Kidney (tissue), 14 donors: ENCODE data around the gene KPNB1. TPM values are rescaled to one million over a fixed set of nuclear protein-coding genes. Genes with fewer than 3 reads are reported as not detected.

Experiments used
- DNase-seq, 5 donors: peaks; one replicate each; pipeline ENCODE4 v3.0.0-alpha.2; 2013 to 2020
- FAIRE-seq: peaks from 2 replicates; lab custom pipeline; 2012; peaks lifted over from hg19 to GRCh38; lab: Jason Lieb, UNC
- H3K27ac ChIP-seq, 2 donors: one replicate each; pipeline ENCODE4 v1.7.0; 2013; ENCODE audit warnings: low read depth in 2 of 2, low read length in 2 of 2, inconsistent platforms in 1 of 2
- H3K27me3 ChIP-seq: one replicate; pipeline ENCODE4 v1.7.1; 2013; ENCODE audit warnings: low read length, inconsistent platforms; ENCODE audit not compliant: control insufficient read depth, insufficient read depth
- H3K36me3 ChIP-seq, 3 donors: one replicate each; pipeline versions ENCODE4 v1.7.0 to v1.7.1; 2013; ENCODE audit warnings: low read length in 3 of 3, control low read depth in 1 of 3, inconsistent platforms in 1 of 3; ENCODE audit not compliant: insufficient read depth in 3 of 3, control insufficient read depth in 2 of 3
- H3K4me1 ChIP-seq, 3 donors: one replicate each; pipeline versions ENCODE4 v1.7.0 to v1.7.1; 2013; ENCODE audit warnings: low read length in 3 of 3, inconsistent platforms in 1 of 3, low read depth in 1 of 3; ENCODE audit not compliant: control insufficient read depth in 2 of 3, insufficient read depth in 2 of 3
- H3K4me3 ChIP-seq, 3 donors: one replicate each; pipeline versions ENCODE4 v1.7.0 to v1.8.1; 2013; ENCODE audit warnings: low read length in 3 of 3, control low read depth in 1 of 3, inconsistent platforms in 1 of 3
- H3K9ac ChIP-seq, 3 donors: one replicate each; pipeline versions ENCODE4 v1.7.0 to v1.7.1; 2013; ENCODE audit warnings: low read length in 3 of 3, control low read depth in 1 of 3, inconsistent platforms in 1 of 3
- H3K9me3 ChIP-seq, 3 donors: one replicate each; pipeline versions ENCODE4 v1.7.0 to v1.7.1; 2013; ENCODE audit warnings: low read length in 3 of 3, control low read depth in 1 of 3, inconsistent platforms in 1 of 3; ENCODE audit not compliant: control insufficient read depth in 2 of 3, insufficient read depth in 1 of 3
- intact Hi-C: fragments of 100-400 bp; cut with DNase I; formaldehyde crosslinking; loops from one replicate; pipeline ENCODE4 v1.11.1; 2022
- polyA plus RNA-seq: library from polyadenylated mRNA; stranded (reverse); fragments of 350-450 nt; fragmentation: Illumina TruSeq; extraction: RNeasy Lipid Tissue Mini Kit (QIAGEN cat#74804); gene quantifications from one replicate; pipeline ENCODE4 v1.2.3, GENCODE V29; 2014; ENCODE audit warnings: low read depth, low replicate concordance; ENCODE audit not compliant: insufficient read depth
- total RNA-seq: library from RNA; stranded (reverse); fragmentation: NEBNext Ultra II Directional; extraction: Animal tissue kit (Norgen Biotek cat#: 25700); gene quantifications from one replicate; pipeline ENCODE4 v1.2.1, GENCODE V29; 2021
- TF ChIP-seq, protein P1 (sequence below): IDR thresholded peaks from 3 replicates; pipeline ENCODE4 v1.5.1; 2012; ENCODE audit warnings: mild to moderate bottlenecking, moderate library complexity, borderline replicate concordance; ENCODE audit not compliant: insufficient read depth; ENCODE audit errors: extremely low read depth
- donor health status: control.
- donor health status: control.
- donor health status: control.
- donor health status: control.
- donor health status: control.
- donor health status: DM: yes; HTN: yes; CAD: no.
- donor health status: Normal renal cell carcinoma (clear cell type).

Gene KPNB1
- total and polyA plus RNA-seq, 2 donors from 2014 or later: 49.1 to 220 TPM

DNA sequence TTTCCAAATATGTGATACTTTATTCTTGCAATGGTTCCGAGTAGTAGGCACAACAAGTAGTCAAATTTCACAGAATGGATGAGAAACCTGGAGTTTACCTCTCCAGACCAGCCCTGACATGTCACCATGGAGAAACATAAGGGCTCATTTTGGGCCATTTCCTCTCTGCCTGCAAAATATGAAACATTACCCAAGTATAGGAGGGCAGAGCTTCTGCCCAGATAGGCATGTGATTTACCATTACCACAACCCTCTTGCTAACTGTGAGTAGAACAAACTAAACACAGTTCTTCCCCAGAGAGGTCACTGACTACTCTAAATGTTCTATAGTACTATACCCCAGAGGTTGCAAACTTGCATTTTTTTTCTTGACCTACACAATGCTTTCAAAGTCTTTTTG, 15.7 kb upstream of the KPNB1 start:
- no peak overlapping the region for H3K27ac ChIP-seq
- FAIRE-seq (no peak), DNase-seq (no peak)
- peaks cover 0 to 5% (median 3%) of the 10 kb centered on the region in 3 donors for H3K36me3 ChIP-seq
- H3K27me3 ChIP-seq: no peaks in the 10 kb centered on the region
- H3K4me1 ChIP-seq: no peaks in the 10 kb centered on the region
- intact Hi-C loops: no loop called here
- TF ChIP-seq, protein P1, sequence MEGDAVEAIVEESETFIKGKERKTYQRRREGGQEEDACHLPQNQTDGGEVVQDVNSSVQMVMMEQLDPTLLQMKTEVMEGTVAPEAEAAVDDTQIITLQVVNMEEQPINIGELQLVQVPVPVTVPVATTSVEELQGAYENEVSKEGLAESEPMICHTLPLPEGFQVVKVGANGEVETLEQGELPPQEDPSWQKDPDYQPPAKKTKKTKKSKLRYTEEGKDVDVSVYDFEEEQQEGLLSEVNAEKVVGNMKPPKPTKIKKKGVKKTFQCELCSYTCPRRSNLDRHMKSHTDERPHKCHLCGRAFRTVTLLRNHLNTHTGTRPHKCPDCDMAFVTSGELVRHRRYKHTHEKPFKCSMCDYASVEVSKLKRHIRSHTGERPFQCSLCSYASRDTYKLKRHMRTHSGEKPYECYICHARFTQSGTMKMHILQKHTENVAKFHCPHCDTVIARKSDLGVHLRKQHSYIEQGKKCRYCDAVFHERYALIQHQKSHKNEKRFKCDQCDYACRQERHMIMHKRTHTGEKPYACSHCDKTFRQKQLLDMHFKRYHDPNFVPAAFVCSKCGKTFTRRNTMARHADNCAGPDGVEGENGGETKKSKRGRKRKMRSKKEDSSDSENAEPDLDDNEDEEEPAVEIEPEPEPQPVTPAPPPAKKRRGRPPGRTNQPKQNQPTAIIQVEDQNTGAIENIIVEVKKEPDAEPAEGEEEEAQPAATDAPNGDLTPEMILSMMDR: no peak
- H3K9ac ChIP-seq: no peak overlapping the region
- no peak overlapping the region for H3K4me3 ChIP-seq
- no peaks in the 10 kb centered on the region for H3K9me3 ChIP-seq

DNA sequence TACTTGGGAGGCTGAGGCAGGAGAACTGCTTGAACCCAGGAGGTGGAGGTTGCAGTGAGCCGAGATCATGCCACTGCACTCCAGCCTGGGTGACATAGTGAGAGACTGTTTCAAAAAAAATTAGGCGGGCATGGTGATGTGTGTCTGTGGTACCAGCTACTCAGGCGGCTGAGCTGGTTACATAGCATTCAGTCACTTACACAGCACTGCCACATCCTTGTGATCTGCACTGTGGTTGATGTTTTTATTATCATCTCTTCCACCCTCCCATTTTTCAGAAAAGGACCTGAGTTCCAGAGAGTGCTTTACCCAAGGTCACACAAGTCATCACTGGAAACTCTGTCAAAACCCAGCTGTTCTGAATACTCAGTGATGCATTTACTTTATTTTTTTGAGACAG, 14.8 kb upstream of the KPNB1 start:
- intact Hi-C loops: no loop called here
- H3K4me1 ChIP-seq: no peaks in the 10 kb centered on the region
- no peak overlapping the region for H3K4me3 ChIP-seq
- FAIRE-seq (no peak), DNase-seq (no peak)
- H3K27me3 ChIP-seq: no peaks in the 10 kb centered on the region
- H3K36me3 ChIP-seq: peaks cover 0 to 5% (median 3%) of the 10 kb centered on the region in 3 donors
- H3K9me3 ChIP-seq: no peaks in the 10 kb centered on the region
- no peak overlapping the region for H3K27ac ChIP-seq
- H3K9ac ChIP-seq: no peak overlapping the region
- TF ChIP-seq, protein P1: no peak

DNA sequence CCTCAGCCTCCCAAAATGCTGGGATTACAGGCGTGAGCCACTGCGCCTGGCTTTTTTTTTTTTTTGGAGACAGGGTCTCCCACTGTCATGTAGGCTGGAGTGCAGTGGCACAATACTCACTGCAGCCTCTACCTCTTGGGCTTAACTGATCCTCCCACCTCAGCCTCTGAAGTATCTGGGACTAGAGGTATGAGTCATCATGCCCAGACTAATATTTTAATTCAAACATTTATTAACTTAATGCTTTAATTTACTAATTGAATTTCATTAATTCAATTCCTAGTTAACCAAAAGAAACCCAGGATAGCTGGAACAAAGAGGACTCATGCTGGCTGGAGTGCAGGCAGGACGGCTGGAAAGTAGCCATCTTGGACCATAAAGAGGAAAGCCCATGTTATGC, 14.0 kb upstream of the KPNB1 start:
- H3K4me3 ChIP-seq: no peak overlapping the region
- FAIRE-seq (no peak), DNase-seq (no peak)
- H3K27me3 ChIP-seq: no peaks in the 10 kb centered on the region
- no peak overlapping the region for H3K9ac ChIP-seq
- H3K27ac ChIP-seq: no peak overlapping the region
- no peaks in the 10 kb centered on the region for H3K4me1 ChIP-seq
- peaks cover 0 to 3% (median 3%) of the 10 kb centered on the region in 3 donors for H3K36me3 ChIP-seq
- no peaks in the 10 kb centered on the region for H3K9me3 ChIP-seq
- TF ChIP-seq, protein P1: no peak
- intact Hi-C loops: no loop called here

DNA sequence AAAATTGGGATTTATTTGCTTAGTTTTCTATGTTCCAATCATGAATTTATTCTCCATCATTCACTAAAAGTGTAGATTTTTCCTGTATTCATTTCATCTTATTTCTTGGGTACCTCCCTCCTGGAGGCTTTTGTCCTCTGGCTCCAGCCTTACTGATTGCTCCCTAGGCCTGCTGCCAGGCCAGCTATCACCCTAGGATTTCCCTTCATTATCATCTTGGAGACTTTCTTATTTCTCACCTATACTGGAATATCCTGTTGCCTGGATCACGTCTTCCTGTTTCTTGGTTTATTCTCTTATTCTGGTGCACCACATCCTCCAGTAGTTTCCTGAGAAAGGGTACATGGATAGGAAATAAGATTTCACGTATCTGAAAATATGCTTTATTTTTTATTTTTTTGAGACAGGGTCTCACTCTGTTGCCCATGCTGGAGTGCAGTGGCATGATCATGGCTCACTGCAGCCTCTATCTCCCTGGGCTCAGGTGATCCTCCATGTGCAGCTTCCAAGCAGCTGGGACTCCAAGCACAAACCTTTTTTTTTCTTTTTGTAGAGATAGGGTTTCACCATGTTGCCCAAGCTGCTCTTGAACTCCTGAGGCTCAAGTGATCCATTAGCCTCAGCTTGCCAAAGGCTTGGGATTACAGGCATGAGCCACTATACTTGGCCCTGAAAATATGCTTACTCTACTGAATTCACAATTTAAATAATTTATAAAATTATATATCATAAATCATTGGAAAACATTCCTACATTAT, 13.3 kb upstream of the KPNB1 start:
- Histone ChIP-seq H3K9ac (no peak overlapping the region), H3K4me1 (no peaks in the 10 kb centered on the region), H3K4me3 (no peak overlapping the region), H3K27ac (no peak overlapping the region), H3K36me3 (peaks cover 0 to 3% (median 0%) of the 10 kb centered on the region in 3 donors), H3K9me3 (no peaks in the 10 kb centered on the region), H3K27me3 (no peaks in the 10 kb centered on the region)
- intact Hi-C loops: no loop called here
- no peak for FAIRE-seq
- no peak for DNase-seq
- TF ChIP-seq, protein P1: no peak
